Testis (tissue), 2 donors: ENCODE data around the gene GRM7.

Source experiments
- POLR2A ChIP-seq: fragments of 450-650 bp; IDR thresholded peaks from one replicate; pipeline ENCODE4 v1.6.1; 2017; ENCODE audit warnings: antibody characterized with exemption, mild to moderate bottlenecking, moderate library complexity
- TF ChIP-seq, protein P1 (sequence below), 3 experiments: fragments of 450-650 bp in 2 of 3; fragments of 200-600 bp in 1 of 3; sonication (generic) in 1 of 3; IDR thresholded peaks; one replicate each; pipeline ENCODE4 v1.5.1; 2016 to 2019; ENCODE audit warnings: antibody characterized with exemption in 3 of 3, mild to moderate bottlenecking in 2 of 3, moderate library complexity in 1 of 3

- TF ChIP-seq, protein P1, sequence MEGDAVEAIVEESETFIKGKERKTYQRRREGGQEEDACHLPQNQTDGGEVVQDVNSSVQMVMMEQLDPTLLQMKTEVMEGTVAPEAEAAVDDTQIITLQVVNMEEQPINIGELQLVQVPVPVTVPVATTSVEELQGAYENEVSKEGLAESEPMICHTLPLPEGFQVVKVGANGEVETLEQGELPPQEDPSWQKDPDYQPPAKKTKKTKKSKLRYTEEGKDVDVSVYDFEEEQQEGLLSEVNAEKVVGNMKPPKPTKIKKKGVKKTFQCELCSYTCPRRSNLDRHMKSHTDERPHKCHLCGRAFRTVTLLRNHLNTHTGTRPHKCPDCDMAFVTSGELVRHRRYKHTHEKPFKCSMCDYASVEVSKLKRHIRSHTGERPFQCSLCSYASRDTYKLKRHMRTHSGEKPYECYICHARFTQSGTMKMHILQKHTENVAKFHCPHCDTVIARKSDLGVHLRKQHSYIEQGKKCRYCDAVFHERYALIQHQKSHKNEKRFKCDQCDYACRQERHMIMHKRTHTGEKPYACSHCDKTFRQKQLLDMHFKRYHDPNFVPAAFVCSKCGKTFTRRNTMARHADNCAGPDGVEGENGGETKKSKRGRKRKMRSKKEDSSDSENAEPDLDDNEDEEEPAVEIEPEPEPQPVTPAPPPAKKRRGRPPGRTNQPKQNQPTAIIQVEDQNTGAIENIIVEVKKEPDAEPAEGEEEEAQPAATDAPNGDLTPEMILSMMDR (IDR thresholded peaks at IDR 0.05), result no peak
- TF ChIP-seq POLR2A, result no peak
These were observed 823.3 kb downstream of the GRM7 start for GRCh38 chr3:7684182-7684715.
